ENCODE measurements around the gene F2.
"Not testable (repeated sequence)": the region's sequence is repeated elsewhere in the genome, so short reads cannot be mapped to it uniquely, and the experiment has no call there.

F2 gene

DNA sequence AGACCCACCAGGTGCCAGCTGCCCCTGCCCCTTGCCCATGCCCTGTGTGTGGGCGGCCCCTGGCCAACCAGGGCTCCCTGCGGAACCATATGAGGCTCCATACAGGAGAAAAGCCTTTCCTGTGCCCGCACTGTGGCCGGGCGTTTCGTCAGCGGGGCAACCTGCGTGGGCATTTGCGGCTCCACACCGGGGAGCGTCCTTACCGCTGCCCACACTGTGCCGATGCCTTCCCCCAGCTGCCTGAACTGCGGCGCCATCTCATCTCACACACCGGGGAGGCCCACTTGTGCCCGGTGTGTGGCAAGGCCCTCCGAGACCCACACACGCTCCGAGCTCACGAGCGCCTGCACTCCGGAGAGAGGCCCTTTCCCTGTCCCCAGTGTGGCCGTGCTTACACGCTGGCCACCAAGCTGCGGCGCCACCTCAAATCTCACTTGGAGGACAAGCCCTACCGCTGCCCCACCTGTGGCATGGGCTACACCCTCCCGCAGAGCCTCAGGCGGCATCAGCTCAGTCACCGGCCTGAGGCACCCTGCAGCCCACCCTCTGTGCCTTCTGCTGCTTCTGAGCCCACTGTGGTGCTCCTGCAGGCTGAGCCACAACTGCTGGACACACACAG is 13.8 kb upstream of the F2 start:
- H3K27ac ChIP-seq (ENCODE audit: low read length), result no peak overlapping the region
- H3K9me3 ChIP-seq (ENCODE audit: insufficient read depth, low read depth, low read length), result no peaks in the 10 kb centered on the region
- H3K4me1 ChIP-seq (ENCODE audit: insufficient read depth, low read length), result no peaks in the 10 kb centered on the region; the same call in 1 of the 2 replicates
- H3K4me3 ChIP-seq (ENCODE audit: low read length), result no peak overlapping the region
- H3K9ac ChIP-seq (ENCODE audit: low read depth, low read length), result no peak overlapping the region
- peaks cover 53% of the 10 kb centered on the region for H3K36me3 ChIP-seq (ENCODE audit: insufficient read depth, low read depth, low read length)
- H3K27me3 ChIP-seq (ENCODE audit: insufficient read depth, low read length), result no peaks in the 10 kb centered on the region

DNA sequence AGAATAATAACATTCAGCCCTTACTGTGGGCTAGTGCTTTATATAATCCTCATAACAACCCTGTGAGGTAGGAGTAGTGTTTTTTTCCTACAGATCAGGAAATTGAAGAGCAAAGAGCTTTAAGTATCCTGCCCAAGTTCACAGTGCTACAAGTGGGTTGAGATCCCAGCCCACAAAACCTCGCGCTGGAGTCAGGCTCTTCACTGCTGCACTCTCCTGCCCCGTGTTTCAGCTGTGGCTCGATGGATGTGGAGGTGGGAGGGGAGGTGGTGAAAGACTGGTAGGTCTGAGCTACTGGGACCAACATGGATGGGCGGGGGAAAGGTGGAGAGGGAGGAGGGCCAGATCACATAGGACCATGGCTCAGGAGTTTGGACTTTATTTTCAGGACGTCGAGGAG is 12.1 kb upstream of the F2 start:
- no peaks in the 10 kb centered on the region for H3K4me1 ChIP-seq (ENCODE audit: insufficient read depth, low read length)
- no peak overlapping the region for H3K4me3 ChIP-seq (ENCODE audit: low read length)
- no peak overlapping the region for H3K9ac ChIP-seq (ENCODE audit: low read depth, low read length)
- no peaks in the 10 kb centered on the region for H3K27me3 ChIP-seq (ENCODE audit: insufficient read depth, low read length)
- no peaks in the 10 kb centered on the region for H3K9me3 ChIP-seq (ENCODE audit: insufficient read depth, low read depth, low read length)
- H3K36me3 ChIP-seq (ENCODE audit: insufficient read depth, low read depth, low read length), result peaks cover 53% of the 10 kb centered on the region
- H3K27ac ChIP-seq (ENCODE audit: low read length), result no peak overlapping the region

GRCh38 chr11:46709351-46709750 is 9.7 kb upstream of the F2 start:
- not testable (repeated sequence) for H3K9ac ChIP-seq (ENCODE audit: low read depth, low read length); H3K9me3 ChIP-seq (ENCODE audit: insufficient read depth, low read depth, low read length); H3K27ac ChIP-seq (ENCODE audit: low read length); H3K4me3 ChIP-seq (ENCODE audit: low read length); H3K4me1 ChIP-seq (ENCODE audit: insufficient read depth, low read length); H3K27me3 ChIP-seq (ENCODE audit: insufficient read depth, low read length)
- peaks cover 31% of the 10 kb centered on the region for H3K36me3 ChIP-seq (ENCODE audit: insufficient read depth, low read depth, low read length)

DNA sequence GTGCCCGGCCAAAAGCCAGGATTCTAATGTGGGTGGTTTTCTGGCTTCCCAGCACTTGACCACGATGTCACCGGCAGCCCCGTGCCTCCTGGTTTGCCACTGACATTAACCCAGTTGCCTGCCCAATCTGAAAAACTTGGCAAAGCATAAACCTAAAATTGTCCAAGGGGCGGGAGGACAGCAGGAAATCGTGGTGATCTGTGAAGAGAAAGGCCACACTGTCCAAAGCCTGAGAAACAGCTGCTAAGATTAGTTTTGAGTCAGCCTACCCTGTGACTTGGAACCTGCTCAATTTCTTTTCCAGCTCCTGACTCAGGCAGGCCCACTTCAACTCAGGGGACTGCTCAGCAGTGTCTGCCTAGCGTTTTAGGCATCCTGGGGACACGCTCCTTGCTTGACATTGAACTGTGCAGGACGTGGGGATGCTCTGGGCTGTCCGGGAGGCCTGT is 8.2 kb upstream of the F2 start:
- no peak overlapping the region for H3K27ac ChIP-seq (ENCODE audit: low read length)
- no peaks in the 10 kb centered on the region for H3K4me1 ChIP-seq (ENCODE audit: insufficient read depth, low read length)
- peaks cover 16% of the 10 kb centered on the region for H3K36me3 ChIP-seq (ENCODE audit: insufficient read depth, low read depth, low read length)
- H3K9me3 ChIP-seq (ENCODE audit: insufficient read depth, low read depth, low read length), result no peaks in the 10 kb centered on the region
- no peak overlapping the region for H3K4me3 ChIP-seq (ENCODE audit: low read length)
- H3K9ac ChIP-seq (ENCODE audit: low read depth, low read length), result no peak overlapping the region
- H3K27me3 ChIP-seq (ENCODE audit: insufficient read depth, low read length), result no peaks in the 10 kb centered on the region

DNA sequence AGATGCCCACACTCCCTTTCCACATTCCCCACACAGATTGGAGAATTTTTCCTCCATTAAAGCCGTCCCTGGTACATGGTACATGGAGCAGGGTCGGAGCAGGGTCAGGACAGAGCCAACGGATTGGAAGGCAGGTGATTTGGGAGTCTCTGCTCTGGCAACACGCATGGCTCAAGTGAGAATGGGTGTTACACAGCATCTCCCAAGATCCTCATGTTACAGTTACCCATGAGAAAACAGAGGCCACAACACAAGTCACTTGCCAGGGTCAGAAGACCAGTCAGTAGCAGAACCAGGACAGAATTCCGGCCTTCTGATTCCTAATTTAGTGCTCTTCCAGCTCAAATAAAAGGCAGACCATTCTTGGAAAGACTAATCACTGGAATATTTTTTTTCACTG is 7.7 kb upstream of the F2 start:
- Histone ChIP-seq H3K36me3 (ENCODE audit: insufficient read depth, low read depth, low read length) (peaks cover 13% of the 10 kb centered on the region; the same call in 1 of the 2 replicates), H3K27me3 (ENCODE audit: insufficient read depth, low read length) (no peaks in the 10 kb centered on the region), H3K9me3 (ENCODE audit: insufficient read depth, low read depth, low read length) (no peaks in the 10 kb centered on the region), H3K9ac (ENCODE audit: low read depth, low read length) (no peak overlapping the region), H3K27ac (ENCODE audit: low read length) (no peak overlapping the region), H3K4me1 (ENCODE audit: insufficient read depth, low read length) (no peaks in the 10 kb centered on the region), H3K4me3 (ENCODE audit: low read length) (no peak overlapping the region)

- Histone ChIP-seq H3K27me3 (ENCODE audit: insufficient read depth, low read length) (no peaks in the 10 kb centered on the region), H3K27ac (ENCODE audit: low read length) (no peak overlapping the region), H3K4me3 (ENCODE audit: low read length) (no peak overlapping the region), H3K9ac (ENCODE audit: low read depth, low read length) (no peak overlapping the region), H3K4me1 (ENCODE audit: insufficient read depth, low read length) (no peaks in the 10 kb centered on the region), H3K36me3 (ENCODE audit: insufficient read depth, low read depth, low read length) (no peaks in the 10 kb centered on the region), H3K9me3 (ENCODE audit: insufficient read depth, low read depth, low read length) (no peaks in the 10 kb centered on the region)
These were observed 6.0 kb upstream of the F2 start for GRCh38 chr11:46712874-46713576.

GRCh38 chr11:46717825-46718154 is 1.2 kb upstream of the F2 start:
- H3K27me3 ChIP-seq (ENCODE audit: insufficient read depth, low read length); H3K27ac ChIP-seq (ENCODE audit: low read length); H3K4me1 ChIP-seq (ENCODE audit: insufficient read depth, low read length); H3K9me3 ChIP-seq (ENCODE audit: insufficient read depth, low read depth, low read length); H3K9ac ChIP-seq (ENCODE audit: low read depth, low read length); H3K4me3 ChIP-seq (ENCODE audit: low read length); H3K36me3 ChIP-seq (ENCODE audit: insufficient read depth, low read depth, low read length): not testable (repeated sequence)

GRCh38 chr11:46718155-46719019 is 626 bp upstream of the F2 start:
- no peak overlapping the region for H3K27ac ChIP-seq (ENCODE audit: low read length)
- no peaks in the 10 kb centered on the region for H3K9me3 ChIP-seq (ENCODE audit: insufficient read depth, low read depth, low read length)
- no peak overlapping the region for H3K4me3 ChIP-seq (ENCODE audit: low read length)
- no peaks in the 10 kb centered on the region for H3K4me1 ChIP-seq (ENCODE audit: insufficient read depth, low read length)
- no peaks in the 10 kb centered on the region for H3K36me3 ChIP-seq (ENCODE audit: insufficient read depth, low read depth, low read length)
- H3K27me3 ChIP-seq (ENCODE audit: insufficient read depth, low read length), result no peaks in the 10 kb centered on the region
- H3K9ac ChIP-seq (ENCODE audit: low read depth, low read length), result no peak overlapping the region

- Histone ChIP-seq H3K4me3 (ENCODE audit: low read length) (no peak overlapping the region), H3K4me1 (ENCODE audit: insufficient read depth, low read length) (peaks cover 2% of the 10 kb centered on the region; the same call in 1 of the 2 replicates), H3K9me3 (ENCODE audit: insufficient read depth, low read depth, low read length) (no peaks in the 10 kb centered on the region), H3K27me3 (ENCODE audit: insufficient read depth, low read length) (no peaks in the 10 kb centered on the region), H3K36me3 (ENCODE audit: insufficient read depth, low read depth, low read length) (no peaks in the 10 kb centered on the region), H3K9ac (ENCODE audit: low read depth, low read length) (no peak overlapping the region), H3K27ac (ENCODE audit: low read length) (no peak overlapping the region)
These were observed 668 bp downstream of the F2 start for GRCh38 chr11:46719543-46720218.

GRCh38 chr11:46721286-46721685 is 2.3 kb downstream of the F2 start:
- Histone ChIP-seq H3K4me1 (ENCODE audit: insufficient read depth, low read length) (peaks cover 2% of the 10 kb centered on the region; the same call in 1 of the 2 replicates), H3K27me3 (ENCODE audit: insufficient read depth, low read length) (no peaks in the 10 kb centered on the region), H3K27ac (ENCODE audit: low read length) (no peak overlapping the region), H3K9ac (ENCODE audit: low read depth, low read length) (no peak overlapping the region), H3K36me3 (ENCODE audit: insufficient read depth, low read depth, low read length) (no peaks in the 10 kb centered on the region), H3K4me3 (ENCODE audit: low read length) (no peak overlapping the region), H3K9me3 (ENCODE audit: insufficient read depth, low read depth, low read length) (no peaks in the 10 kb centered on the region)

DNA sequence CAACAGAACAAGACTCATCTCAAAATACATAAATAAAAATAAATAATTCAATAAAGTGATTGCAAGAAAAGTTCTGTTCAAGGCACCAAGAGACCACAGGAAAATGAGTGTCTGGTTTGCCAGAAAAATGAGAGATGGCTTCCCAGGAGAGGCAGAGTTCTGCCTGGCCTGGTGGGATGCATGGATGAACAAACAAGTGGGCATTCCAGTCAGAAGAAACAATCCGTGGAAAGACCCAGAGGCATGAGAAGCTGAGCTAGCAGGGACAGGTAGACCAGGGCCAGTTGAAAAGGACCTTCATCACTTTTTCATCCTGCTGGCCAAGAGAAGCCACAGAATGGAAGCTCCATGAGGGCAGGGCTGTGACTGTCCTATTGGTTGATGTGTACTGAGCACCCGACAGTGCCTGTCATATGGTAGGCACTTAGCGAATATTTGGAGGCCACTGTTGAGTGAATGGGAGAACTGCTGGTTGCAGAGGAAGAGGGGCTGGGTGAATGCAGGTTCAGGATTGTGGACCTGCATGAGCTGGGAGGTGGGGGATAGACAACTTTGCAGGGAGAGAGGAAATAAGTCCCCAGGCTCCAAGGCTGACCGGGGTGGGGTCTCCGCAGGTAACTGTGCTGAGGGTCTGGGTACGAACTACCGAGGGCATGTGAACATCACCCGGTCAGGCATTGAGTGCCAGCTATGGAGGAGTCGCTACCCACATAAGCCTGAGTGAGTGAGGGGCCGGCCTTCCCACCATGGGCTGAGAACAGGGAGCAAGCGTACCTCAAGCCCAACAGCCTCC is 3.7 kb downstream of the F2 start:
- Histone ChIP-seq H3K27ac (ENCODE audit: low read length) (no peak overlapping the region), H3K9ac (ENCODE audit: low read depth, low read length) (no peak overlapping the region), H3K27me3 (ENCODE audit: insufficient read depth, low read length) (no peaks in the 10 kb centered on the region), H3K36me3 (ENCODE audit: insufficient read depth, low read depth, low read length) (no peaks in the 10 kb centered on the region), H3K4me1 (ENCODE audit: insufficient read depth, low read length) (peaks cover 2% of the 10 kb centered on the region; the same call in 1 of the 2 replicates), H3K4me3 (ENCODE audit: low read length) (no peak overlapping the region), H3K9me3 (ENCODE audit: insufficient read depth, low read depth, low read length) (no peaks in the 10 kb centered on the region)
